NB4 (cell line): ENCODE results near the gene POFUT1.
"Not testable (repeated sequence)": the region's sequence is repeated elsewhere in the genome, so short reads cannot be mapped to it uniquely, and the experiment has no call there.

Experiments
- DNase-seq: peaks from one replicate; pipeline ENCODE4 v3.0.0; 2010; ENCODE audit warnings: low read depth
- H3K4me3 ChIP-seq: one replicate; pipeline ENCODE4 v1.5.1; 2011; ENCODE audit warnings: mild to moderate bottlenecking, low read depth, low read length, moderate library complexity
- MAX ChIP-seq: IDR thresholded peaks from 2 replicates; pipeline ENCODE4 v1.6.1; 2011; ENCODE audit warnings: low read depth, low read length
- MYC ChIP-seq: IDR thresholded peaks from 2 replicates; pipeline ENCODE4 v1.6.1; 2011; ENCODE audit warnings: low read depth, low read length
- POLR2A ChIP-seq: IDR thresholded peaks from 2 replicates; pipeline ENCODE4 v1.6.1; 2011; ENCODE audit warnings: mild to moderate bottlenecking; ENCODE audit not compliant: insufficient read length; ENCODE audit errors: extremely low read depth
- TF ChIP-seq, protein P1 (sequence below): IDR thresholded peaks from one replicate; pipeline ENCODE4 v1.5.1; 2012; ENCODE audit warnings: low read depth, low read length

The POFUT1 gene

DNA sequence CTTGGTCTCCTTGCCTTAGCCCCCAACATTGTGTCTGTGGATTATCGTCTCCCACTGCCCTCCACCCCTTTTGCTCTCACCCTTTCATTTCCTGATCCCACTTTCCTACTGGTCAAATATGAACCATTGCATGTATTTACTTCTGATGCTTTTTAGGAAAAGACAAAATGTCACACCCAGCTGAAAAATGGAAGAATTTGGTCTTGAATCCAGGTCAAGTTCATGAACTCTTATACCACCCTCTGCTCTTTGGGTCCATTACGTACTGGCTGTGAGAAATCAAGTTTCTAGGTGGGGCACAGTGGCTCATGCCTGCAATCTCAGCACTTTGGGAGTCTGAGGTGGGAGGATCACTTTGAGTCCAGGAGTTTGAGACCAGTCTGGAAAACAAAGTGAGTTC, 54.0 kb downstream of the POFUT1 start:
- TF ChIP-seq MAX: no peak
- TF ChIP-seq, protein P1, sequence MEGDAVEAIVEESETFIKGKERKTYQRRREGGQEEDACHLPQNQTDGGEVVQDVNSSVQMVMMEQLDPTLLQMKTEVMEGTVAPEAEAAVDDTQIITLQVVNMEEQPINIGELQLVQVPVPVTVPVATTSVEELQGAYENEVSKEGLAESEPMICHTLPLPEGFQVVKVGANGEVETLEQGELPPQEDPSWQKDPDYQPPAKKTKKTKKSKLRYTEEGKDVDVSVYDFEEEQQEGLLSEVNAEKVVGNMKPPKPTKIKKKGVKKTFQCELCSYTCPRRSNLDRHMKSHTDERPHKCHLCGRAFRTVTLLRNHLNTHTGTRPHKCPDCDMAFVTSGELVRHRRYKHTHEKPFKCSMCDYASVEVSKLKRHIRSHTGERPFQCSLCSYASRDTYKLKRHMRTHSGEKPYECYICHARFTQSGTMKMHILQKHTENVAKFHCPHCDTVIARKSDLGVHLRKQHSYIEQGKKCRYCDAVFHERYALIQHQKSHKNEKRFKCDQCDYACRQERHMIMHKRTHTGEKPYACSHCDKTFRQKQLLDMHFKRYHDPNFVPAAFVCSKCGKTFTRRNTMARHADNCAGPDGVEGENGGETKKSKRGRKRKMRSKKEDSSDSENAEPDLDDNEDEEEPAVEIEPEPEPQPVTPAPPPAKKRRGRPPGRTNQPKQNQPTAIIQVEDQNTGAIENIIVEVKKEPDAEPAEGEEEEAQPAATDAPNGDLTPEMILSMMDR: no peak
- no peak for TF ChIP-seq MYC
- no peak for TF ChIP-seq POLR2A
- DNase-seq: no peak
- no peak overlapping the region for H3K4me3 ChIP-seq

DNA sequence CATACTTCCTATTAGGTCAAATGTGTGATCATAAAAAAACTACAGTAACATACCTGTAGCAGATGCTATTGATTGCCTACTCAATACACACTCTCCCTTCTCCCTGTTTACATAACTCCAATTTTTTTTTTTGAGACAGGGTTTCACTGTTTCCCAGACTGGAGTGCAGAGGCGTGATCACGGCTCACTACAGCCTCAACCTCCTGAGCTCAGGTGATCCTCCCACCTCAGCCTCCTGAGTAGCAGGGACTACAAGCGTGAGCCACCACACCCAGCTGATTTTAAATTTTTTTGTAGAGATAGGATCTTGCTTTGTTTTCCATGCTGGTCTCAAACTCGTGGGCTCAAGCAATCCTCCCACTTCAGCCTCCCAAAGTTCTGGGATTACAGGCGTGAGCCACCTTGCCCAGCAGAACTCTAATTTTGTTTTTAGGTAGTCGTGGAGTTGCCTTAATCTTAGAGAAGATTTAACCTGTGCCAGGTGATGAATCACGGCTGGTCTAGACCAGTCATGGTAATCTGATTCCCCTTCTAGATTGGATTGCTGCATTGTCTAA, 55.8 kb downstream of the POFUT1 start:
- H3K4me3 ChIP-seq: no peak overlapping the region
- TF ChIP-seq MAX: no peak
- TF ChIP-seq, protein P1: no peak
- no peak for TF ChIP-seq MYC
- no peak for TF ChIP-seq POLR2A
- DNase-seq: no peak

DNA sequence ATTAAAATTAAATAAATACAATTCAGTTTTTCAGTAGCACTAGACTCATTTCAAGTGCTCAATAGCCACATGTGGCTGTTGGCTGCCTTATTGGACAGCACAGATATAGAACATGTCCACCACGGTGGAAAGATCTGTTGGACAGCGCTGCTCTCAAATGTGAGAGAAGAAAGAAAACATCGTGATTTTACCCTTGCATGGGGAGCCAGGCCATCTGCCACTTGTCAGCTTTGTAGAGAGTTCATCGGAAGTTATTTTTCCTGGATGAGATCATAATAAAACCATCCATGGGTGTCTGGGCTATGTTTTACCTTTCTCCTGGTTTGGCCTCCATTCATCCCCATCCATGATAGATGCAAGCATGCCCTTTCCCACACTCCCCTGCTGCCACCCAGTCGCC, 63.9 kb downstream of the POFUT1 start:
- no peak for DNase-seq
- TF ChIP-seq, protein P1: no peak
- TF ChIP-seq POLR2A: no peak
- no peak for TF ChIP-seq MAX
- no peak for TF ChIP-seq MYC
- no peak overlapping the region for H3K4me3 ChIP-seq

- no peak overlapping the region for H3K4me3 ChIP-seq
- DNase-seq: no peak
- TF ChIP-seq, protein P1: no peak
- TF ChIP-seq POLR2A (no peak), MYC (no peak), MAX (no peak)
These were observed 66.7 kb downstream of the POFUT1 start for GRCh38 chr20:32274359-32274758.

GRCh38 chr20:32275163-32275562, 67.5 kb downstream of the POFUT1 start:
- H3K4me3 ChIP-seq, DNase-seq: not testable (repeated sequence)

- peak; percentile 94 for DNase-seq
- TF ChIP-seq POLR2A (peak; percentile 14), MYC (peak; percentile 84), MAX (peak; percentile 43; the same call in 1 of the 2 replicates)
- TF ChIP-seq, protein P1: no peak
- H3K4me3 ChIP-seq: peak within 1 kb of the TSS; percentile 78
These were observed 69.9 kb downstream of the POFUT1 start, which contains the start of gene KIF3B for GRCh38 chr20:32277361-32278198. Gene KIF3B, plus strand, starts transcription at chr20:32277651. Its CDS starts 32,127 bp downstream, at chr20:32309778.
